HCT116 (cell line): ENCODE measurements around the gene CLEC19A. TPM values are rescaled to one million over a fixed set of nuclear protein-coding genes. Genes with fewer than 3 reads are reported as not detected.

Experiments
- ATAC-seq: fragments of 200-7000 bp; cut with Tn5 transposase; 2 replicates; pipeline ENCODE4 v1.9.1; 2020; ENCODE audit warnings: mild to moderate bottlenecking, moderate library complexity
- BruUV-seq: library from RNA; stranded (reverse); fragments of 400-500 nt; replicated peaks from 2 replicates; lab custom pipeline; 2021; lab: Mats Ljungman, UMichigan
- CTCF ChIA-PET: fragments of 300-600 bp; sonication (Branson Sonifier 250); formaldehyde crosslinking; loops from one replicate; lab custom pipeline; 2021; ENCODE audit warnings: antibody characterized with exemption; lab: Charles Lee
- POLR2A ChIA-PET: fragments of 300-600, 350-600 bp; sonication (Branson Sonifier 250); formaldehyde crosslinking; loops from one replicate; lab custom pipeline; 2021; ENCODE audit warnings: antibody characterized with exemption; lab: Charles Lee
- RAD21 ChIA-PET, 2 experiments: fragments of 300-600 bp; sonication (Branson Sonifier 250); formaldehyde crosslinking; loops; one replicate each; lab custom pipeline; 2023; ENCODE audit warnings: low total read pairs in 2 of 2; ENCODE audit not compliant: uncharacterized antibody in 2 of 2, unreplicated experiment in 2 of 2, low non-redundant PET in 1 of 2; lab: Charles Lee
- DNase-seq: peaks from one replicate; pipeline ENCODE4 v3.0.0-alpha.2; 2010; ENCODE audit warnings: low read depth, low spot score
- H2AFZ ChIP-seq: fragments of 200-600 bp; shearing (Covaris generic), sonication (generic); 2 replicates; pipeline ENCODE4 v1.6.1; 2017; ENCODE audit warnings: low read depth, mixed run types, mixed read lengths, antibody characterized with exemption, low read length; ENCODE audit not compliant: poor library complexity, severe bottlenecking
- H3K27ac ChIP-seq: 2 replicates; pipeline ENCODE4 v1.5.1; 2012; ENCODE audit warnings: low read depth, low read length
- H3K27me3 ChIP-seq: fragments of 200-600 bp; sonication (generic); 2 replicates; pipeline ENCODE4 v1.6.1; 2016; ENCODE audit warnings: mixed run types, low read length, mixed read lengths; ENCODE audit not compliant: insufficient read depth
- H3K36me3 ChIP-seq, 2 experiments: fragments of 200-500 bp in 1 of 2; fragments of 200-600 bp in 1 of 2; sonication (Bioruptor generic) in 1 of 2; sonication (generic) in 1 of 2; 2 replicates each; pipeline versions ENCODE4 v1.5.1 to v1.6.1; 2014 to 2016; ENCODE audit warnings: low read length in 2 of 2, inconsistent platforms in 1 of 2, mixed read lengths in 1 of 2, mixed run types in 1 of 2; ENCODE audit not compliant: insufficient read depth in 2 of 2, control insufficient read depth in 1 of 2
- H3K4me1 ChIP-seq, 2 experiments: fragments of 200-600 bp in 1 of 2; sonication (generic) in 1 of 2; 2 replicates each; pipeline versions ENCODE4 v1.5.1 to v1.6.1; 2012 to 2017; ENCODE audit warnings: low read length in 2 of 2, inconsistent platforms in 1 of 2, mild to moderate bottlenecking in 1 of 2, mixed read lengths in 1 of 2, mixed run types in 1 of 2, moderate library complexity in 1 of 2; ENCODE audit not compliant: insufficient read depth in 2 of 2, control insufficient read depth in 1 of 2
- H3K4me2 ChIP-seq: fragments of 200-600 bp; sonication (generic); 2 replicates; pipeline ENCODE4 v1.6.1; 2017; ENCODE audit warnings: mixed run types, low read length, mixed read lengths
- H3K4me3 ChIP-seq, 2 experiments: fragments of 200-600 bp in 1 of 2; sonication (generic) in 1 of 2; replicated peaks in 1 of 2; 2 replicates each; pipeline ENCODE4 v1.5.1; 2011 to 2016; ENCODE audit warnings: low read length in 2 of 2, control low read depth in 1 of 2, low read depth in 1 of 2, mild to moderate bottlenecking in 1 of 2, mixed read lengths in 1 of 2, mixed run types in 1 of 2
- H3K79me2 ChIP-seq: fragments of 200-600 bp; sonication (generic); 2 replicates; pipeline ENCODE4 v1.6.1; 2017; ENCODE audit warnings: mild to moderate bottlenecking, mixed run types, low read length, moderate library complexity, mixed read lengths; ENCODE audit not compliant: insufficient read depth
- H3K9ac ChIP-seq: fragments of 200-600 bp; sonication (generic); 2 replicates; pipeline ENCODE4 v1.6.1; 2016; ENCODE audit warnings: low read length, mixed read lengths
- H3K9me2 ChIP-seq: fragments of 200-600 bp; sonication (generic), shearing (Covaris generic); 2 replicates; pipeline ENCODE4 v1.6.1; 2017; ENCODE audit warnings: mixed run types, mild to moderate bottlenecking, moderate library complexity; ENCODE audit not compliant: insufficient read depth
- H3K9me3 ChIP-seq, 2 experiments: fragments of 200-500 bp in 1 of 2; fragments of 200-600 bp in 1 of 2; sonication (Bioruptor generic) in 1 of 2; sonication (generic) in 1 of 2; 2 replicates each; pipeline ENCODE4 v1.6.1; 2014 to 2017; ENCODE audit warnings: low read length in 2 of 2, mixed read lengths in 2 of 2, inconsistent platforms in 1 of 2, low read depth in 1 of 2, mild to moderate bottlenecking in 1 of 2, mixed run types in 1 of 2, moderate library complexity in 1 of 2; ENCODE audit not compliant: control insufficient read depth in 1 of 2, insufficient read depth in 1 of 2
- H4K20me1 ChIP-seq: fragments of 200-600 bp; sonication (generic), shearing (Covaris generic); 2 replicates; pipeline ENCODE4 v1.6.1; 2017; ENCODE audit warnings: mixed run types, mild to moderate bottlenecking, moderate library complexity; ENCODE audit not compliant: insufficient read depth
- CBX3 ChIP-seq: IDR thresholded peaks from 2 replicates; pipeline ENCODE4 v1.6.1; 2012; ENCODE audit warnings: low read depth
- EGR1 ChIP-seq: IDR thresholded peaks from 2 replicates; pipeline ENCODE4 v1.6.1; 2012; ENCODE audit warnings: low read depth
- EZH2phosphoT487 ChIP-seq: fragments of 200-600 bp; IDR thresholded peaks from 2 replicates; pipeline ENCODE4 v1.6.1; 2018; ENCODE audit warnings: antibody characterized with exemption, borderline replicate concordance
- FOSL1 ChIP-seq: IDR thresholded peaks from 2 replicates; pipeline ENCODE4 v1.6.1; 2012; ENCODE audit warnings: low read depth
- JUND ChIP-seq: IDR thresholded peaks from 2 replicates; pipeline ENCODE4 v1.6.1; 2012
- POLR2A ChIP-seq: IDR thresholded peaks from 2 replicates; pipeline ENCODE4 v1.7.0; 2011; ENCODE audit warnings: borderline replicate concordance; ENCODE audit not compliant: insufficient read depth, insufficient read length; ENCODE audit errors: extremely low read depth
- RAD21 ChIP-seq: IDR thresholded peaks from 2 replicates; pipeline ENCODE4 v1.6.1; 2012; ENCODE audit warnings: low read depth, mild to moderate bottlenecking
- SIN3A ChIP-seq: IDR thresholded peaks from 2 replicates; pipeline ENCODE4 v1.6.1; 2012; ENCODE audit warnings: low read depth
- SP1 ChIP-seq: IDR thresholded peaks from 2 replicates; pipeline ENCODE4 v1.6.1; 2012; ENCODE audit warnings: low read depth
- SRF ChIP-seq: IDR thresholded peaks from 2 replicates; pipeline ENCODE4 v1.6.1; 2012; ENCODE audit warnings: low read depth
- YY1 ChIP-seq: IDR thresholded peaks from 2 replicates; pipeline ENCODE4 v1.6.1; 2011; ENCODE audit warnings: low read length, low read depth, moderate library complexity, mild to moderate bottlenecking; ENCODE audit not compliant: insufficient replicate concordance; ENCODE audit errors: extremely low read depth
- intact Hi-C: fragments of 100-400 bp; cut with micrococcal nuclease; formaldehyde crosslinking; loops from 2 replicates; pipeline ENCODE4 v1.10.0; 2022
- total RNA-seq: library from RNA; stranded (reverse); gene quantifications from one replicate; pipeline ENCODE4 v1.2.1, GENCODE V29; 2021; ENCODE audit not compliant: unreplicated experiment
- TF ChIP-seq, protein P1 (sequence below): IDR thresholded peaks from 2 replicates; pipeline ENCODE4 v1.6.1; 2011; ENCODE audit warnings: mild to moderate bottlenecking, low read length, moderate library complexity; ENCODE audit not compliant: insufficient replicate concordance; ENCODE audit errors: extremely low read depth

The CLEC19A gene
- total RNA-seq, 1 experiment from 2014 or later: not detected

DNA sequence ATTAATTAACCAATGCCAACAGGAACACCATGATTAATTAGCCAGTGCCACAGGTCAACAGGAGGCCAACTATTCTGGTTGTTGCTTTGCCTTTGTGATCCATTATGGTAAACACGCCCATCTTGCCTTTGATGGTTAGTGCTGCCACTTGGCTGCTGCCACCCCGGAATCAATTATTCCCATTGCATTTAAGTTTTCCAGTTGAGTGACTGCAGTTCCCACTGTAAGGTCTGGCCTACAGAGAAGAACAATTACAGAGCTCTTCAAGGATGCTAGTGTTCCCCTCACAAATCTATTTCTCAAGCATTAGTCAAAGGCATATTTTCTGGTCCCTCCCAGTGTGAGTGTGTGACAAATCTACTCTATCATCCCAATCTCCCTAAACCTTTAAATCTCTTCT lies 7.1 kb upstream of the CLEC19A start:
- DNase-seq: no peak
- POLR2A ChIA-PET: no interaction called here
- BruUV-seq: no TSS peak

DNA sequence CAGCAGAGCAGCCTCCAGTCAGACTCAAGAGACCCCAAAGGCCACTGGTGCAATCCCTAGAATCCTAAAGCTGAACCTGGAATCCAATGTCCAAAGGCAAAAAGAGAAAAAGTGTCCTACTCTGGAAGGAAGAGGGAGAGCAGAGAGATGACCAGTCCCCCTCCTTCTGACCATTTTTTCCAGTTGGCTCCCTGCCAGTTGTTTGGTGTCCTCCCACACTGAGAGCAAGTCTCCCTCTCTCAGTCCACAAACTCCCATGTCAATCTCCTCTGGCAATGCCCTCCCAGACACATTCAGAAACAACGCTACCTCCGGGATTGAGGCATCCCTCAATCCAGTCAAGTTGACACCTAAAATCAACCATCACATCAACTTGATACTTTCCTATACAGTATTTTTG lies 4.3 kb upstream of the CLEC19A start:
- H3K79me2 ChIP-seq: no peaks in the 10 kb centered on the region
- intact Hi-C loops: no loop called here
- RAD21 ChIA-PET: no interaction called here

More for the DNA sequence above, 7.1 kb upstream of the CLEC19A start:
- RAD21 ChIA-PET: no interaction called here
- Histone ChIP-seq H3K4me3 (no peak overlapping the region), H3K27me3 (no peaks in the 10 kb centered on the region), H3K4me1 (peaks cover 14 to 25% of the 10 kb centered on the region in 2 experiments), H3K4me2 (no peak overlapping the region), H3K9ac (no peak overlapping the region), H3K9me3 (no peaks in the 10 kb centered on the region), H3K79me2 (no peaks in the 10 kb centered on the region), H4K20me1 (no peaks in the 10 kb centered on the region), H3K36me3 (no peaks in the 10 kb centered on the region), H3K9me2 (no peaks in the 10 kb centered on the region), H3K27ac (no peak overlapping the region), H2AFZ (no peak overlapping the region)
- TF ChIP-seq FOSL1: no peak
- TF ChIP-seq SRF: no peak
- TF ChIP-seq JUND: no peak
- no peak for ATAC-seq
- CTCF ChIA-PET: no interaction called here
- intact Hi-C loops: no loop called here

More for the DNA sequence above, 4.3 kb upstream of the CLEC19A start:
- ATAC-seq: no peak
- Histone ChIP-seq H3K9ac (no peak overlapping the region), H3K4me3 (no peak overlapping the region), H3K4me2 (no peak overlapping the region)
- DNase-seq: no peak
- TF ChIP-seq SP1 (no peak), CBX3 (no peak), POLR2A (no peak), YY1 (no peak), RAD21 (no peak), SIN3A (no peak), EZH2phosphoT487 (no peak), EGR1 (no peak), JUND (no peak), FOSL1 (no peak)
- TF ChIP-seq, protein P1, sequence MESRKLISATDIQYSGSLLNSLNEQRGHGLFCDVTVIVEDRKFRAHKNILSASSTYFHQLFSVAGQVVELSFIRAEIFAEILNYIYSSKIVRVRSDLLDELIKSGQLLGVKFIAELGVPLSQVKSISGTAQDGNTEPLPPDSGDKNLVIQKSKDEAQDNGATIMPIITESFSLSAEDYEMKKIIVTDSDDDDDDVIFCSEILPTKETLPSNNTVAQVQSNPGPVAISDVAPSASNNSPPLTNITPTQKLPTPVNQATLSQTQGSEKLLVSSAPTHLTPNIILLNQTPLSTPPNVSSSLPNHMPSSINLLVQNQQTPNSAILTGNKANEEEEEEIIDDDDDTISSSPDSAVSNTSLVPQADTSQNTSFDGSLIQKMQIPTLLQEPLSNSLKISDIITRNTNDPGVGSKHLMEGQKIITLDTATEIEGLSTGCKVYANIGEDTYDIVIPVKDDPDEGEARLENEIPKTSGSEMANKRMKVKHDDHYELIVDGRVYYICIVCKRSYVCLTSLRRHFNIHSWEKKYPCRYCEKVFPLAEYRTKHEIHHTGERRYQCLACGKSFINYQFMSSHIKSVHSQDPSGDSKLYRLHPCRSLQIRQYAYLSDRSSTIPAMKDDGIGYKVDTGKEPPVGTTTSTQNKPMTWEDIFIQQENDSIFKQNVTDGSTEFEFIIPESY: no peak
- TF ChIP-seq, all 23 proteins: peak for 0
- Histone ChIP-seq H3K9me3 (no peaks in the 10 kb centered on the region), H3K27me3 (no peaks in the 10 kb centered on the region), H3K27ac (no peak overlapping the region), H3K9me2 (no peaks in the 10 kb centered on the region), H3K36me3 (no peaks in the 10 kb centered on the region), H3K4me1 (peaks cover 32 to 42% of the 10 kb centered on the region in 2 experiments), H4K20me1 (no peaks in the 10 kb centered on the region), H2AFZ (no peak overlapping the region)
- no TSS peak for BruUV-seq
- CTCF ChIA-PET: no interaction called here
- POLR2A ChIA-PET: no interaction called here
